NCI-H69 (cell line): ENCODE data around the gene ANKLE1.
"Not testable (repeated sequence)": the region's sequence is repeated elsewhere in the genome, so short reads cannot be mapped to it uniquely, and the experiment has no call there.

ENCODE experiments used
- DNase-seq: peaks from one replicate; lab custom pipeline; 2025; lab: John Stamatoyannopoulos, UW

ANKLE1 gene

GRCh38 chr19:17283504-17283996 is 1.8 kb downstream of the ANKLE1 start:
- DNase-seq = no peak

GRCh38 chr19:17285415-17286135 is 3.9 kb downstream of the ANKLE1 start:
- no peak for DNase-seq

DNA sequence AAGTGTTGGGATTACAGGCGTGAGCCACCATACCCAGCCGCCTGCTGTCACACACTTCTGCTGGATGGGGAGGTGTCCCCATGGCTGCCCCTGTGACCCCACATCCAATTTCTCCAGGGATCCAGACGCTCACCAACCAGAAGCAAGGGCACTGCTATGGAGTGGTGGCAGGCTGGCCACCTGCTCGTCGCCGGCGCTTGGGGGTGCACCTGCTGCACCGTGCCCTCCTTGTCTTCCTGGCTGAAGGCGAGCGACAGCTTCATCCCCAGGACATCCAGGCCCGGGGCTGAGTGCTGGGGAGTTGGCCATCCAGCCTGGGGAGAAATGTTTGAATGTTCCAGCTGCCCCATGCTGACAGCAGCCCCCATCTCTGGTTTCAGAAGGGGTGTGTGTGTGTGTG is 4.6 kb downstream of the ANKLE1 start:
- DNase-seq = no peak

- no peak for DNase-seq
Observed at GRCh38 chr19:17286752-17287151, 5.1 kb downstream of the ANKLE1 start.

DNA sequence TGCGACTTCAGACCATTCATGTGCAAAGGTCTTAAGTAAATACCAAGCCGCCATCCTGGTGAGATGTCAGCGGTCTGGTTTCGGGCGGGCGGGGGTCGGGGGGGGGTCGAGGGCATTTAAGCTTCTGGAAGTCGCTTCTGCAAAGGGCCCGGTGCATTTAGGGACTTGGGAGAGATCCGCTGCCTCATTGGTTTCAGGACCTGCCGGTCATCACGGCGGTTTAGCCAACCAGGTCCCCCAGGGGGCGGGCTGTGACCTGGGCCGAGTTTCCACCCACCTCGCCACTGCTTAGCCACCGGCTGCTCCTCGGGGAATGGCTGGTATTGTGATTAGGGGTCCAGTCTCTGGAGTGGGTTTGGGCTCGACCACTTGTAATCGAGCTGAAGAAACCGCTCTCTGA is 7.8 kb downstream of the ANKLE1 start:
- peak; percentile 55 for DNase-seq

- DNase-seq = peak; percentile 90
Observed at GRCh38 chr19:17292301-17293074, 10.8 kb downstream of the ANKLE1 start.

DNA sequence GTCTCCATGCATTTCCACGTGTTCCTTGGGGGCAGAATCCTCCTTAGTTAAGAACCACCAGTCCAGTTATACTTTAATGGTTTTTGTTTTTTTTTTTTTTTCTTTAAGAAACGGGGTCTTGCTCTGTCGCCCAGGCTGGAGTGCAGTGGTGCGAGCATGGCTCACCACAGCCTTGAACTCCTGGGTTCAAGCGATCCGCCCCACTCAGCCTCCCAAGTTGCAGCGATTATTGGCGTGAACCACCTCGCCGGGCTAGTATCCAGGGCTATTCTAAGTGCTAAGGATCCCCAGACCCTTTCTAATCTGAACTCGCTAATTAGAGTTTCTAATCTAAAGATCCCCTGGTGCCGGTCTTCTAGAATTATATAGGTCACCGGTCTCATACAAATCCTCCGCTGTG is 11.9 kb downstream of the ANKLE1 start:
- DNase-seq = no peak

DNA sequence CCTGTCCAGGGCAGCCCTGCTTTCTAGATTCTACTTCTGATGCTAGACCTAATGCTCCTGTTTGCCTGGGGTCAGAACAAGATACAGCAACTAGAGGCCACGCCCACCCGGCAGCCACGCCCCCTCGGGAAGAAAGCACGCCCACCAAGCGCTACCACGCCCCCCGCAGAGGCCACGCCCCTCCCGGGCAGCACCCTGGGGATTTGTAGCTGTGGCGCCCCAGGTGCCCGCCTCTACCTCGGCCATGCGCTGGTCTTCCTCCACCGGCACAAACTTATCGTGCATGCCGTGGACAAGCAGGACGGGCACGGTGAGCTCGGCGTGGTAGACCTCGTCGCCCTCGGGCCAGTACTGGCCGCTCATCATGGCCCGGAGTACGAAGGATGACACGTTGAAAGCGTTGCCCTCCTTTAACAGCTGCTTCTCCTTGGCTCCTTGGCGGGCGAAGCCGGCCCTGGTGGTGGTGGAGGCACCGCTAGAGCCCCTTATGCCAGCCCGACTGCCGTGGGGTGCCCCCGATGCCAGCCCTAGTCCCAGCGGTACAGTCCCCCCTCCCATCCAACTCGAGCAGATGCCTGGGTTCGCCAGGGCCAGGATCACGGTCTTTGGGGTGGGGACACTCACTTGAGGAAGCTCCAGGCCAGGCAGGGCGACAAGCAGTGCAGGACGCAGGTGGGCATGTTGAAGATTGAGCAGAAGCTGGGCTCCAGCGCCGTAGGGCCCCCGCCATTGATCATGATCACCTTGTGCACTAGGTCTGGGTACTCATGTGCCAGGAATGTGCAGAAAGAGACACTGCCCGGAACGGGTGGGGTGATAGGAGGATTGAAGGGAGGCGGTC is 12.6 kb downstream of the ANKLE1 start:
- peak; percentile 61 for DNase-seq

DNA sequence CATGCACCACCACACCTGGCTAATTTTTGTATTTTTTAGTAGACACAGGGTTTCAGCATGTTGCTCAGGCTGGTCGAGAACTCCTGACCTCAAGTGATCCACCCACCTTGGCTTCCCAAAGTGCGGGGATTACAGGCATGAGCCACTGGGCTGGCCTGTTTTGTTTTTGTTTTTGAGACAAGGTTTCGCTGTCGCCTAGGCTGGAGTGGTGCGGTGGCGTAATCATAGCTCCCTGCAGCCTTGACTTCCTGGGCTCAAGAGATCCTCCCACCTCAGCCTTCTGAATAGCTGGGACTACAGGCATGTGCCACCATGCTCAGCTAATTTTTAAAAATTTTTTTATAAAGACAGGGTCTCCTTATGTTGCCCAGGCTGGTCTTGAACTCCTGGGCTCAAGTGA is 13.8 kb downstream of the ANKLE1 start:
- not testable (repeated sequence) for DNase-seq

GRCh38 chr19:17296273-17296672 is 14.6 kb downstream of the ANKLE1 start:
- peak; percentile 32 for DNase-seq

DNA sequence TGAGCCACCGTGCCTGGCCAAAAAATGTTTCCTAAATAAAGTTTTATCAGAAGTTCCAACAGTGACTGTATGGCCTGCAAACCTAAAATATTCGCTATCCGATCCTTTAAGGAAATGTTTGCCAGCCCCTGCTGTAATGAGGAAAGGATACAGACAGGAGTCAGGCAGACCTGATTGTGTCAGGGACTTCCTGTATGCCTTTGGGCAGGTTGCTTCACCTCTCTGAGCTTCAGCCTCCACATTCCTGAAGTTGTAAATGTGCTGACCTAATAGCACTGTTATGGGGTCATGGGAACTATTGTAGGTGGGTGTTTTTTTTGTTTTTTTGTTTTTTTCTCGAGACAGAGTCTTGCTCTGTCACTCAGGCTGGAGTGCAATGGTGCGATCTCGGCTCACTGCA is 15.3 kb downstream of the ANKLE1 start:
- no peak for DNase-seq

DNA sequence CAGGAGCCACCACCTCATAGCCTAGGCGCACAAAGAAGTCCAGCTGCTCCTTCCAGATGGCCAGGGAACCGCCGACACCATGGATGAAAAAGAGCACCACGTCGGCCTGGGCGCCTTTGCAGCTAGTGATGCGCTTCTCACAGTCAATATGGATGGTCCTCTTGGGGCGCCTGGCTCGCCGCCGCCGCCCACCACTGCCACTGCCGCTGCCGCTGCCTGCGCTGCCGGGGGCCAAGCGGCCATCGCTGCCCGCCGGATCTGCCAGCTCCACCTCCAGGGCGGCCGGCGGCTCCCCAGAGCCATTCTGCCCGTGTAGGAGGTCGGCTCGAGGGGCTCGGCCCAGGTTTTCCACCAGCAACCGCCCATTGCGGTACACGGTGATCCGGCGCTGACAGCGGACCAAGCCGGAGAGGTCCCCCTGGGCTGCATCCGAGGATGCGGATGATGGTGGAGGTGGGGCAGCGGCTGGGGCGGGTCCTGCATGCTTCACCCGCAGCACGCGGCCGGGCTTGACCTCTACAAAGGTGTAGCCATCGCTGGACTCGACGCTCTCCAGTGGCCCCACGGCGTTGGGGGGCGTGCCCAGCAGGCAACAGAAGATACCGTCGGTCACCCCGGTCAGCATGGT is 19.4 kb downstream of the ANKLE1 start:
- DNase-seq = no peak

- peak; percentile 24 for DNase-seq
Observed at GRCh38 chr19:17302391-17303166, 20.9 kb downstream of the ANKLE1 start.

- peak; percentile 97 for DNase-seq
Observed at GRCh38 chr19:17303167-17303939, 21.7 kb downstream of the ANKLE1 start, which contains the start of gene ABHD8. Gene ABHD8 (minus strand): TSS chr19:17303425. CDS start chr19:17301616, 1,809 bp downstream.

- DNase-seq = peak; percentile 33
Observed at GRCh38 chr19:17303940-17304267, 22.2 kb downstream of the ANKLE1 start.

GRCh38 chr19:17304386-17305215 is 22.9 kb downstream of the ANKLE1 start:
- DNase-seq = peak; percentile 59

DNA sequence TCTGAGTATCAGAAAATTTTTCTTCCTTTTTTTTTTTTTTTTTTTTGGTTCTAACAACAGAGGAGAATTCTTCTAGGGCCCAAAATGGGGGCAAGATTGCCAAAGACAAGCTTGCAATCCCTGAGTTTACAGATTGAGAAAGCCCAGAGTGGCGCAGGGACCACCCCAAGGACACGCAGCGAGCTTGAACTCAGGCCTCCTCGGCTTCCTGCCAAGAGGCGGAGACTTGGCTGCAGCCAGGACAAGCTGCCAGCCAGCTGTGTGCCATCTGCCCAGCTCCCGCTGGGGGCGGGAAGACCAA is 23.5 kb downstream of the ANKLE1 start:
- no peak for DNase-seq

GRCh38 chr19:17305517-17306284 is 24.0 kb downstream of the ANKLE1 start, which contains the start of gene MRPL34:
Gene MRPL34 (plus strand): TSS chr19:17305872. CDS start chr19:17305893, 21 bp downstream.
- DNase-seq = peak; percentile 100

DNA sequence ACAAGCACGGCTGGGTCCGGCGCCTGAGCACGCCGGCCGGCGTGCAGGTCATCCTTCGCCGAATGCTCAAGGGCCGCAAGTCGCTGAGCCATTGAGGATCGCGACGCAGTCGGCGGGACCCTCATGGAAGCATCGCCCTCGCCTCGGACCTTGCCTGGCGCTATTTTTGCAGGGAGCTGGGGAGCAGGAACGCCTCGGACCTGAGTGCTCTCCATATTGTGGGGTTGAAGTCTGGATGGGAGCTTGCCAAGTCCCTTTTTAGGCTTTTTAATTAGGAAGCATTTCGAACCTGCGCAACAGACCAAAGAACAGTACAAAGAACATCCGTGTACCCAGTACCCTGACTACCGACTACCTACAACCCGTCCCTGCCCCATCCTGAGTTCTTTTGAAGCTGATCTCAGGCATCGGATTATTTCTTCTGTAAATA is 24.6 kb downstream of the ANKLE1 start:
- peak; percentile 69 for DNase-seq
